ENCODE measurements around the gene GUCD1. TPM values are rescaled to one million over a fixed set of nuclear protein-coding genes. Genes with fewer than 3 reads are reported as not detected.

The GUCD1 gene
- total RNA-seq, 1 donor: 146 TPM

DNA sequence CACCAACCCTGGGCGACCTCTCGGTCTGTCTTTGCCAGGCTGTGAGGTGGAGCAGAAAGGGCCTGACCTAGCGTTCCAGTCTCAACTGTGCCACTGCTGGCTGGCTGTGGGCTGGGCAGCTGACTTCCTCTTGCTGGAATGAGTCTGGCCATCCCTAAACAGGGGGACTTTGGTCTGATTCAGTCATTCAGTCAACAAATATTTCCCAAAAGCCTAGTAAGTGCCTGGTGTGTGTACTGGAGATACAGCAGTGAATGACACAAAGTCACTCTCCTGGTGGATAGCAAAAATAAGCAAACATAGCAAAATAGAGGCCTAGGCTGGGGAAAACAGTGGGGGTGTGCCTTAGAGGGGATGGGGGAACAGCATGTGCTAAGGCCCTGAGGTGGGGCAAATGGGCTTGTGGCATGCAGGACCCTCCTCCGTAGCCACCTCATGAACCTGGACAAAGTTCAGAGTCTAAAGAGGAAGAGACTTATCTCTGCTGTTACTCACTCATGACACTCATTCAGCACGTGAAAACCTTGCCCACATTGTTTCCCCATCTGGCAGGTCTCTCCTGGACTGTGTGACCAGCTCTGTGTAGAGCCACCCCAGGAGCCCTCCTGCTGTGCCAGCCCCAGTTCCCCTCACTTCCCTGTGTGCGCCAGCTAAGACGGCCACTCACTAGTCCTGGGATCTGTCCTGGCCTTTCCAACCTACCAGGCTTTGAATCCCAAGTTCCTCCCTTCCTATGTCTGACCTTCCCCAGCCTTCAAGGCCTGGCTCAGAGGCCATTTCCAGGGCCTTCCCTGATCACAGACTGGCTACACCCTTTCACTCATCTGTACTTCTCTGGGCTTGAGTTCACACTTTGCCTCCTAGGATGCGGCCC lies 4.7 kb downstream of the GUCD1 start:
- Histone ChIP-seq H3K4me2 (ENCODE audit: insufficient read depth, low read length) (no peak overlapping the region), H3K4me1 (ENCODE audit: insufficient read depth, low read length) (peaks cover 19% of the 10 kb centered on the region), H3K9me3 (ENCODE audit: low read depth, low read length) (no peaks in the 10 kb centered on the region), H2AFZ (ENCODE audit: low read length) (no peak overlapping the region), H3K27me3 (ENCODE audit: insufficient read depth, low read length) (no peaks in the 10 kb centered on the region), H3K4me3 (ENCODE audit: insufficient read depth, low read length) (no peak overlapping the region), H3K27ac (ENCODE audit: low read depth, low read length) (peak overlapping the region; percentile 58), H3K79me2 (ENCODE audit: insufficient read depth, low read length) (peaks cover 81% of the 10 kb centered on the region), H4K20me1 (ENCODE audit: insufficient read depth, low read length) (peaks cover 61% of the 10 kb centered on the region), H3K36me3 (ENCODE audit: insufficient read depth, low read length) (peaks cover 39% of the 10 kb centered on the region)
- TF ChIP-seq, protein P1, sequence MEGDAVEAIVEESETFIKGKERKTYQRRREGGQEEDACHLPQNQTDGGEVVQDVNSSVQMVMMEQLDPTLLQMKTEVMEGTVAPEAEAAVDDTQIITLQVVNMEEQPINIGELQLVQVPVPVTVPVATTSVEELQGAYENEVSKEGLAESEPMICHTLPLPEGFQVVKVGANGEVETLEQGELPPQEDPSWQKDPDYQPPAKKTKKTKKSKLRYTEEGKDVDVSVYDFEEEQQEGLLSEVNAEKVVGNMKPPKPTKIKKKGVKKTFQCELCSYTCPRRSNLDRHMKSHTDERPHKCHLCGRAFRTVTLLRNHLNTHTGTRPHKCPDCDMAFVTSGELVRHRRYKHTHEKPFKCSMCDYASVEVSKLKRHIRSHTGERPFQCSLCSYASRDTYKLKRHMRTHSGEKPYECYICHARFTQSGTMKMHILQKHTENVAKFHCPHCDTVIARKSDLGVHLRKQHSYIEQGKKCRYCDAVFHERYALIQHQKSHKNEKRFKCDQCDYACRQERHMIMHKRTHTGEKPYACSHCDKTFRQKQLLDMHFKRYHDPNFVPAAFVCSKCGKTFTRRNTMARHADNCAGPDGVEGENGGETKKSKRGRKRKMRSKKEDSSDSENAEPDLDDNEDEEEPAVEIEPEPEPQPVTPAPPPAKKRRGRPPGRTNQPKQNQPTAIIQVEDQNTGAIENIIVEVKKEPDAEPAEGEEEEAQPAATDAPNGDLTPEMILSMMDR (IDR thresholded peaks at IDR 0.05; ENCODE audit: extremely low read depth, low read depth, low read length): no peak
- peak; percentile 74 for DNase-seq (ENCODE audit: insufficient read length, low spot score, missing footprints)

DNA sequence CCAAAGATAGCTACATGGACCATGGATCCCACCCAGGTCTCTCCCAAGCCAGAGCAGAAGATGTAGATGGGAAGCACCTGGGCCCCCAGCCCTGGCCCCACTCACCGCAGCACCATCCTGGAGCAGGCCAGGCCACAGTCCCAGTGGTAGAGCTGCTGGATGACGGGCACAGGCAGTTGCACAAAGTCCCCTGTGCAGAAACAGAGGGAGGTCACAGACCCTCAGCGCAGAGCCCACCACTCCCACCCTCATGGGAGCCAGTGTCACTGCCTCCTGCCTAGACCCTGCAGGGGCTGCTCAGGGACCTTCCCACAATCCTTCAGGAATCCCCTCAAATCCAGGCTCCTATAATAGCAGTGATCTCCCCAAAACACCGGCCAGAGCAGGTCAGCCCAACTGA lies 6.1 kb downstream of the GUCD1 start:
- Histone ChIP-seq H4K20me1 (ENCODE audit: insufficient read depth, low read length) (peaks cover 65% of the 10 kb centered on the region), H3K79me2 (ENCODE audit: insufficient read depth, low read length) (peaks cover 71% of the 10 kb centered on the region), H3K4me3 (ENCODE audit: insufficient read depth, low read length) (no peak overlapping the region), H3K27me3 (ENCODE audit: insufficient read depth, low read length) (no peaks in the 10 kb centered on the region), H3K36me3 (ENCODE audit: insufficient read depth, low read length) (peaks cover 50% of the 10 kb centered on the region), H3K4me1 (ENCODE audit: insufficient read depth, low read length) (peaks cover 22% of the 10 kb centered on the region), H3K27ac (ENCODE audit: low read depth, low read length) (no peak overlapping the region), H3K4me2 (ENCODE audit: insufficient read depth, low read length) (no peak overlapping the region), H2AFZ (ENCODE audit: low read length) (no peak overlapping the region), H3K9me3 (ENCODE audit: low read depth, low read length) (no peaks in the 10 kb centered on the region)
- DNase-seq (ENCODE audit: insufficient read length, low spot score, missing footprints): peak; percentile 17
- TF ChIP-seq, protein P1 (IDR thresholded peaks at IDR 0.05; ENCODE audit: extremely low read depth, low read depth, low read length): no peak

DNA sequence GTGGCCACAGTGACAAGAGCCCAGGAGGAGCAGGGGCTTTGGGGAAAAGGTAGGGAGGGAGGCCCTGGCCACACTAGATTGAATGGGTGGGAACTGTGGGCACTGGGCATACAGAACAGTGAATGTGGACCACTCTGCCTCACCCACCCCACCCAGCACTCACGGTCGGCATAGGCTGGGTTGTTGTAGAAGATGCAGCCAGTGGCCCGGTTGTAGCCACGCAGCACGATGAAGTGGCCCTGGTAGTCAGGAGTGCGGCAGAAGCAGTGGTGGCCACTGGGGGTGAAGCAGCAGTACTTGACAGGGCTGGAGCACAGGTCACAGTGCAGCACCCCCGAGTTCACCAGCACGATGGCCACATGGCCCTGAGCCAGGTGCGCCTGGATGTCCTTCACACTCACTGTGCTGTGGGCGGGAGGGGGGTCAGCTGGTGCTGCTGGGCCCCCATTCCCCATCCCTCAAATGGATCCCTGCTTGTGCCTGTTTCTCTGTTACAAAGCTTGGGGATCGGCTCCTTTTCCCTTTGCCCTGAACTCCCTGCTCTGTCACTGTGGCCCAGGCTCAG lies 11.2 kb downstream of the GUCD1 start:
- Histone ChIP-seq H3K4me2 (ENCODE audit: insufficient read depth, low read length) (no peak overlapping the region), H3K79me2 (ENCODE audit: insufficient read depth, low read length) (peaks cover 21% of the 10 kb centered on the region), H3K9me3 (ENCODE audit: low read depth, low read length) (no peaks in the 10 kb centered on the region), H3K27me3 (ENCODE audit: insufficient read depth, low read length) (no peaks in the 10 kb centered on the region), H3K27ac (ENCODE audit: low read depth, low read length) (no peak overlapping the region), H2AFZ (ENCODE audit: low read length) (no peak overlapping the region), H3K36me3 (ENCODE audit: insufficient read depth, low read length) (peaks cover 61% of the 10 kb centered on the region), H3K4me3 (ENCODE audit: insufficient read depth, low read length) (no peak overlapping the region), H3K4me1 (ENCODE audit: insufficient read depth, low read length) (peaks cover 7% of the 10 kb centered on the region), H4K20me1 (ENCODE audit: insufficient read depth, low read length) (peaks cover 28% of the 10 kb centered on the region)
- TF ChIP-seq, protein P1 (IDR thresholded peaks at IDR 0.05; ENCODE audit: extremely low read depth, low read depth, low read length): no peak
- DNase-seq (ENCODE audit: insufficient read length, low spot score, missing footprints): peak; percentile 45

DNA sequence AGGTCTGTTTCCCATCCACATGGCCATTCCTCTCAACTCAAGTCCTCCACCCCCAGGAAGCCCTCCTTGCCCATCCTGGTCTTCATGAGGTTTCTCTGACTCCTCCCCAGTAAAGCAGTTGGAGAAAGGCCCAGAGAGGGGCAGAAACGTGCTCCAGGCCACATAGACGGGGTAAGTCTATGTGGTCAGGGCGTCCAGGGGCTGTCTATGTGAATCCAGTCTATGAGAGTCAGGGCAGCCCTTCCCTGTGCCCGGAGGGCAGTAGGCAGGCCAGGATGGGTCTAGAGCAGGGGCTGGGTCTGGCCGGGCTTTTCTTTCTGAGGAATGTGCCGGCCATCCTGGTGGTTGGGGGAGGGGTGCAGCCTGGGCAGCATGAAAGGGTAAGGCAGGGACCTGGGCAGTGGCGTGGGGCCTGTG lies 11.7 kb downstream of the GUCD1 start:
- peak; percentile 59 for DNase-seq (ENCODE audit: insufficient read length, low spot score, missing footprints)
- Histone ChIP-seq H3K27ac (ENCODE audit: low read depth, low read length) (no peak overlapping the region), H3K36me3 (ENCODE audit: insufficient read depth, low read length) (peaks cover 59% of the 10 kb centered on the region)

More for the DNA sequence above, 11.7 kb downstream of the GUCD1 start:
- no peak overlapping the region for H3K4me2 ChIP-seq (ENCODE audit: insufficient read depth, low read length)
- no peaks in the 10 kb centered on the region for H3K27me3 ChIP-seq (ENCODE audit: insufficient read depth, low read length)
- peaks cover 23% of the 10 kb centered on the region for H4K20me1 ChIP-seq (ENCODE audit: insufficient read depth, low read length)
- no peaks in the 10 kb centered on the region for H3K9me3 ChIP-seq (ENCODE audit: low read depth, low read length)
- peaks cover 7% of the 10 kb centered on the region for H3K4me1 ChIP-seq (ENCODE audit: insufficient read depth, low read length)
- H3K4me3 ChIP-seq (ENCODE audit: insufficient read depth, low read length): no peak overlapping the region
- peaks cover 15% of the 10 kb centered on the region for H3K79me2 ChIP-seq (ENCODE audit: insufficient read depth, low read length)
- TF ChIP-seq, protein P1 (IDR thresholded peaks at IDR 0.05; ENCODE audit: extremely low read depth, low read depth, low read length): no peak
- H2AFZ ChIP-seq (ENCODE audit: low read length): no peak overlapping the region

Measured in osteoblast (primary cell).